ENCODE measurements around the gene DUSP15.

GRCh38 chr20:31896049-31896448 is 25.7 kb upstream of the DUSP15 start:
- TF ChIP-seq CTCF (IDR thresholded peaks at IDR 0.05; ENCODE audit: insufficient read depth, low read length, poor library complexity, severe bottlenecking) (no peak), EZH2phosphoT487 (conservative IDR thresholded peaks at IDR 0.05; ENCODE audit: low read length) (no peak)

Measured in SU-DHL-6 (cell line).